GM12878 (cell line): Measurements from ENCODE around the gene ROBO1. TPM values are rescaled to one million over a fixed set of nuclear protein-coding genes. Genes with fewer than 3 reads are reported as not detected.

ENCODE experiments used
- ATAC-seq: fragments of 200-7000 bp; cut with Tn5 transposase; 3 replicates; pipeline ENCODE4 v1.9.1; 2020; ENCODE audit warnings: mild to moderate bottlenecking, moderate library complexity
- BruUV-seq: library from RNA; stranded (reverse); fragments of 400-500 nt; replicated peaks from 2 replicates; lab custom pipeline; 2021; lab: Mats Ljungman, UMichigan
- CTCF ChIA-PET: fragments of 300-600 bp; sonication (Branson Sonifier 250); formaldehyde crosslinking; extraction: SDS; loops from one replicate; lab custom pipeline; 2021; ENCODE audit warnings: inconsistent platforms; lab: Yijun Ruan, JAX
- POLR2A ChIA-PET: fragments of 350-600 bp; formaldehyde crosslinking; extraction: SDS; loops from one replicate; lab custom pipeline; 2021; ENCODE audit warnings: inconsistent platforms; lab: Charles Lee
- RAD21 ChIA-PET: fragments of 300-600 bp; sonication (Branson Sonifier 250); formaldehyde crosslinking; loops from one replicate; lab custom pipeline; 2023; ENCODE audit warnings: antibody characterized with exemption; ENCODE audit not compliant: unreplicated experiment; lab: Charles Lee
- SMC1A ChIA-PET: fragments of 300-600 bp; sonication (Branson Sonifier 250); formaldehyde crosslinking; loops from one replicate; lab custom pipeline; 2023; ENCODE audit not compliant: unreplicated experiment, uncharacterized antibody; lab: Charles Lee
- DNase-seq: peaks from one replicate; pipeline ENCODE4 v3.0.0-alpha.2; 2011; ENCODE audit warnings: low read depth, low spot score
- FAIRE-seq: peaks from 3 replicates; lab custom pipeline; 2011; peaks lifted over from hg19 to GRCh38; lab: Jason Lieb, UNC
- H2AFZ ChIP-seq: 2 replicates; pipeline ENCODE4 v1.6.0; 2011; ENCODE audit warnings: low read depth, low read length, control low read depth; ENCODE audit not compliant: control insufficient read depth
- H3K27ac ChIP-seq: 2 replicates; pipeline ENCODE4 v1.5.1; 2011; ENCODE audit warnings: control low read depth; ENCODE audit not compliant: control insufficient read depth, insufficient read depth
- H3K27me3 ChIP-seq, 2 experiments: replicated peaks in 1 of 2; 2 replicates each; pipeline versions ENCODE4 v1.6.0 to v1.6.1; 2011; ENCODE audit warnings: low read length in 1 of 2; ENCODE audit not compliant: control insufficient read depth in 2 of 2, insufficient read depth in 2 of 2
- H3K36me3 ChIP-seq, 2 experiments: 2 replicates each; pipeline ENCODE4 v1.5.1; 2011; ENCODE audit warnings: low read length in 1 of 2; ENCODE audit not compliant: control insufficient read depth in 2 of 2, insufficient read depth in 2 of 2
- H3K4me1 ChIP-seq: 2 replicates; pipeline ENCODE4 v1.6.1; 2011; ENCODE audit warnings: mild to moderate bottlenecking, low read length, moderate library complexity, mixed read lengths; ENCODE audit not compliant: control insufficient read depth, insufficient read depth
- H3K4me2 ChIP-seq: 2 replicates; pipeline ENCODE4 v1.6.0; 2011; ENCODE audit warnings: control low read depth; ENCODE audit not compliant: control insufficient read depth, insufficient read depth
- H3K4me3 ChIP-seq: fragments of 200-600 bp; sonication (generic); 2 replicates; pipeline ENCODE4 v1.5.1; 2016
- H3K79me2 ChIP-seq: 2 replicates; pipeline ENCODE4 v1.6.0; 2011; ENCODE audit warnings: low read length; ENCODE audit not compliant: control insufficient read depth, insufficient read depth
- H3K9ac ChIP-seq: 2 replicates; pipeline ENCODE4 v1.8.0; 2011; ENCODE audit warnings: low read length, control low read depth, mixed read lengths; ENCODE audit not compliant: control insufficient read depth, insufficient read depth
- H3K9me3 ChIP-seq: replicated peaks from 3 replicates; pipeline ENCODE4 v1.5.1; 2011; ENCODE audit warnings: mild to moderate bottlenecking, low read length; ENCODE audit not compliant: control insufficient read depth, insufficient read depth
- H4K20me1 ChIP-seq: 2 replicates; pipeline ENCODE4 v1.6.0; 2011; ENCODE audit not compliant: control insufficient read depth, insufficient read depth
- BCL11A ChIP-seq: IDR thresholded peaks from 2 replicates; pipeline ENCODE4 v1.6.1; 2011; ENCODE audit warnings: low read depth, low read length
- BRCA1 ChIP-seq: IDR thresholded peaks from 2 replicates; pipeline ENCODE4 v1.6.1; 2011; ENCODE audit warnings: low read depth, low read length, improper control_type of control experiment
- CEBPZ ChIP-seq: fragments of 150-350 bp; IDR thresholded peaks from 2 replicates; pipeline ENCODE4 v1.6.1; 2016; ENCODE audit warnings: low read depth, low read length
- CHD4 ChIP-seq: fragments of 200-600 bp; sonication (generic); IDR thresholded peaks from 2 replicates; pipeline ENCODE4 v1.6.1; 2016; ENCODE audit warnings: mild to moderate bottlenecking
- ETV6 ChIP-seq, 2 experiments: fragments of 450-650 bp in 1 of 2; IDR thresholded peaks in 1 of 2; conservative IDR thresholded peaks in 1 of 2; 2 replicates each; pipeline ENCODE4 v1.6.1; 2014; ENCODE audit warnings: antibody characterized with exemption in 1 of 2, borderline replicate concordance in 1 of 2, low read depth in 1 of 2, mild to moderate bottlenecking in 1 of 2, moderate library complexity in 1 of 2
- FOS ChIP-seq: IDR thresholded peaks from 3 replicates; pipeline ENCODE4 v1.6.1; 2011; ENCODE audit warnings: borderline replicate concordance; ENCODE audit not compliant: insufficient read length; ENCODE audit errors: extremely low read depth
- FOXK2 ChIP-seq: fragments of 450-650 bp; IDR thresholded peaks from 2 replicates; pipeline ENCODE4 v1.6.1; 2017; ENCODE audit warnings: mild to moderate bottlenecking, moderate library complexity
- IKZF2 ChIP-seq, 2 experiments: fragments of 450-650 bp; IDR thresholded peaks; 2 replicates each; pipeline ENCODE4 v1.6.1; 2017; ENCODE audit warnings: mild to moderate bottlenecking in 2 of 2, moderate library complexity in 2 of 2
- KAT2A ChIP-seq: conservative IDR thresholded peaks from 2 replicates; pipeline ENCODE4 v1.6.1; 2011; ENCODE audit warnings: low read depth, low read length; ENCODE audit not compliant: control insufficient read depth
- NFYA ChIP-seq: IDR thresholded peaks from 2 replicates; pipeline ENCODE4 v1.6.1; 2011; ENCODE audit warnings: low read depth, mild to moderate bottlenecking, low read length, improper control_type of control experiment, borderline replicate concordance
- SMAD1 ChIP-seq: fragments of 450-650 bp; IDR thresholded peaks from 2 replicates; pipeline ENCODE4 v1.6.1; 2018; ENCODE audit warnings: mild to moderate bottlenecking, low read depth; ENCODE audit not compliant: partially characterized antibody
- SPI1 ChIP-seq: IDR thresholded peaks from 2 replicates; pipeline ENCODE4 v1.6.1; 2011; ENCODE audit warnings: low read depth, mild to moderate bottlenecking, low read length, moderate library complexity, borderline replicate concordance; ENCODE audit not compliant: insufficient read depth
- TCF3 ChIP-seq: IDR thresholded peaks from 2 replicates; pipeline ENCODE4 v1.6.1; 2012; ENCODE audit warnings: low read depth, mild to moderate bottlenecking, low read length, borderline replicate concordance; ENCODE audit not compliant: insufficient read depth
- TCF7 ChIP-seq: IDR thresholded peaks from 2 replicates; pipeline ENCODE4 v1.6.1; 2014; ENCODE audit warnings: antibody characterized with exemption, borderline replicate concordance
- ZNF207 ChIP-seq: fragments of 450-650 bp; IDR thresholded peaks from 2 replicates; pipeline ENCODE4 v1.6.1; 2014; ENCODE audit warnings: antibody characterized with exemption, mild to moderate bottlenecking, borderline replicate concordance
- ZSCAN29 ChIP-seq: fragments of 450-650 bp; IDR thresholded peaks from 2 replicates; pipeline ENCODE4 v1.6.1; 2017; ENCODE audit warnings: mild to moderate bottlenecking, moderate library complexity
- ZZZ3 ChIP-seq: IDR thresholded peaks from 2 replicates; pipeline ENCODE4 v1.6.1; 2011; ENCODE audit warnings: low read depth; ENCODE audit not compliant: control insufficient read depth, insufficient read length
- WGBS: methylation state at CpG from one replicate; pipeline ENCODE4 v1.1.6; 2016; ENCODE audit warnings: low lambda C conversion rate; ENCODE audit not compliant: insufficient replicate concordance, insufficient coverage; ENCODE audit errors: missing lambda C conversion rate; 5-methylcytosine and 5-hydroxymethylcytosine counted together
- in situ Hi-C: fragments of 300-500 bp; cut with MboI; formaldehyde crosslinking; loops from 9 replicates; pipeline ENCODE4 v1.14.3; 2018; ENCODE audit warnings: mixed read lengths
- intact Hi-C: fragments of 100-400 bp; cut with micrococcal nuclease; formaldehyde crosslinking; loops from one replicate; pipeline ENCODE4 v1.14.2; 2022; ENCODE audit not compliant: unreplicated experiment
- polyA plus RNA-seq, 11 experiments: library from polyadenylated mRNA; depleted of rRNA in 4 of 11; unstranded in 6 of 11; stranded (reverse) in 5 of 11; fragments of >200 nt; fragmentation: Nextera tagmentation in 4 of 11; fragmentation: Illumina TruSeq in 1 of 11; extraction: Ambion mirVana in 4 of 11; extraction: Trizol in 1 of 11; gene quantifications; 1 replicate in 1 of 11; 2 replicates in 10 of 11; pipeline versions ENCODE4 v1.2.1 to v1.2.3, GENCODE V29; 2011 to 2016; ENCODE audit warnings: inconsistent platforms in 2 of 11, missing spikeins in 2 of 11, low read depth in 1 of 11
- total RNA-seq, 4 experiments: library from RNA; depleted of rRNA in 3 of 4; stranded (reverse); fragments of >200 nt in 3 of 4; fragmentation: Illumina TruSeq in 1 of 4; extraction: Trizol in 1 of 4; gene quantifications; 2 replicates each; pipeline versions ENCODE4 v1.2.1 to v1.2.3, GENCODE V29; 2013 to 2021

Gene ROBO1
- total and polyA plus RNA-seq, 10 of the 15 experiments (the other 5 are each of a cell fraction or from before 2014, with no cell fraction given): 0.29 to 46.5 (median 1.2) TPM

GRCh38 chr3:79632842-79633241 lies 135.0 kb downstream of the ROBO1 start:
- POLR2A ChIA-PET: no interaction called here
- RAD21 ChIA-PET: no interaction called here
- FAIRE-seq (no peak), ATAC-seq (no peak), DNase-seq (no peak)
- H3K4me2 ChIP-seq: no peak overlapping the region
- no peak overlapping the region for H2AFZ ChIP-seq
- H3K79me2 ChIP-seq: no peaks in the 10 kb centered on the region
- H4K20me1 ChIP-seq: no peaks in the 10 kb centered on the region
- no peak overlapping the region for H3K9ac ChIP-seq
- SMC1A ChIA-PET: no interaction called here
- TF ChIP-seq IKZF2 (IDR thresholded peaks at IDR 0.05): no peak
- no peak for TF ChIP-seq CEBPZ
- H3K36me3 ChIP-seq: no peaks in the 10 kb centered on the region
- in situ Hi-C loops (no loop called here), intact Hi-C loops (no loop called here)
- no peak overlapping the region for H3K4me3 ChIP-seq
- 8% methylated on average over 1 of the region's 1 CpG for WGBS
- BruUV-seq: no TSS peak
- H3K9me3 ChIP-seq: no peaks in the 10 kb centered on the region
- no peaks in the 10 kb centered on the region for H3K27me3 ChIP-seq
- H3K27ac ChIP-seq: no peak overlapping the region
- no peaks in the 10 kb centered on the region for H3K4me1 ChIP-seq
- CTCF ChIA-PET: no interaction called here

DNA sequence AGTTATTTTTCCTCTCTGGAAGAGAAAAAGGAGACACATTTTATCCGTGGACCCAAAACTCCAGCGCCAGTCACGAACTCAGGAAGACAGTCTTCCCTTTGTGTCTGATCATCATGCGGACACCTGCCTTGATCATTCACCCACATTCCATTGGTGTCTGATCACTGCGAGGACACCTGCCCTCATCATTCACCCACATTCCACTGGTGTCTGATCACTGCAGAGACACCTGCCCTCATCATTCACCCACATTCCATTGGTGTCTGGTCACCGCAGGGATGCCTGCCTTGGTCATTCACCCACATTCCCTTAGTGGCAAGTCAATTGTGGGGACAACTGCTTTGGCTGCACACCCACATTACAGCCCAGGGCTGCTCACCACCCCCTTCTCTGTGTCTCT lies 148.9 kb downstream of the ROBO1 start:
- no TSS peak for BruUV-seq
- Histone ChIP-seq H3K4me3 (no peak overlapping the region), H3K9ac (no peak overlapping the region), H3K4me2 (no peak overlapping the region), H3K36me3 (no peaks in the 10 kb centered on the region), H3K79me2 (no peaks in the 10 kb centered on the region), H3K27me3 (no peaks in the 10 kb centered on the region), H3K4me1 (no peaks in the 10 kb centered on the region), H3K27ac (no peak overlapping the region), H3K9me3 (no peaks in the 10 kb centered on the region), H2AFZ (no peak overlapping the region), H4K20me1 (no peaks in the 10 kb centered on the region)
- FAIRE-seq: no peak
- POLR2A ChIA-PET: no interaction called here
- no peak for ATAC-seq
- SMC1A ChIA-PET: no interaction called here
- in situ Hi-C loops: no loop called here
- 48% methylated on average over 6 of the region's 6 CpGs for WGBS
- RAD21 ChIA-PET: no interaction called here
- CTCF ChIA-PET: no interaction called here
- intact Hi-C loops: no loop called here
- DNase-seq: no peak
- TF ChIP-seq BRCA1 (no peak), TCF3 (no peak), CHD4 (no peak), FOXK2 (no peak), TCF7 (no peak), ZZZ3 (no peak), SPI1 (no peak), ETV6 (conservative IDR thresholded peaks at IDR 0.05 in 1 of 2, IDR thresholded peaks at IDR 0.05 in 1 of 2; ENCODE audit: borderline replicate concordance in 1 of 2, low read depth in 1 of 2) (no peak), KAT2A (no peak), FOS (no peak), SMAD1 (no peak), ZNF207 (no peak), IKZF2 (IDR thresholded peaks at IDR 0.05) (no peak), NFYA (no peak), BCL11A (no peak), ZSCAN29 (no peak)
